ENCODE data around the gene LRRC56. TPM values are rescaled to one million over a fixed set of nuclear protein-coding genes. Genes with fewer than 3 reads are reported as not detected.

The LRRC56 gene
- total and polyA plus RNA-seq, 2 experiments from 2014 or later, result 0.73 to 0.87 TPM

GRCh38 chr11:521177-521688 lies 16.1 kb upstream of the LRRC56 start:
- Mint-ChIP-seq H3K9me3 (peaks cover 48% of the 10 kb centered on the region), H3K36me3 (ENCODE audit: low read depth) (peaks cover 31% of the 10 kb centered on the region), H3K4me1 (no peaks in the 10 kb centered on the region), H3K4me3 (no peak overlapping the region), H3K27me3 (ENCODE audit: insufficient read depth, low read depth, poor library complexity) (peaks cover 11% of the 10 kb centered on the region), H3K27ac (no peak overlapping the region)
- Histone ChIP-seq H2AFZ (no peak overlapping the region), H3K9me2 (ENCODE audit: insufficient read depth) (0 out of 2 replicates have a peak, but pooled peaks cover 3% of the 10 kb centered on the region), H3K4me1 (ENCODE audit: insufficient read depth) (no peaks in the 10 kb centered on the region), H3K27ac (ENCODE audit: low read depth) (no peak overlapping the region), H3F3A (replicated peaks; ENCODE audit: low read depth) (0 out of 2 replicates have a peak, but pooled peaks cover 4% of the 10 kb centered on the region), H3K27me3 (ENCODE audit: insufficient read depth) (no peaks in the 10 kb centered on the region), H3K79me2 (replicated peaks; ENCODE audit: insufficient read depth) (no peaks in the 10 kb centered on the region), H3K4me3 (no peak overlapping the region), H3K36me3 (ENCODE audit: insufficient read depth) (no peaks in the 10 kb centered on the region), H3K4me2 (no peak overlapping the region), H4K20me1 (replicated peaks; ENCODE audit: insufficient read depth) (no peaks in the 10 kb centered on the region)
- DNase-seq (ENCODE audit: low spot score), result no peak
- TF ChIP-seq JUNB (IDR thresholded peaks at IDR 0.05; ENCODE audit: unreplicated experiment), result no peak
- TF ChIP-seq, protein P1, sequence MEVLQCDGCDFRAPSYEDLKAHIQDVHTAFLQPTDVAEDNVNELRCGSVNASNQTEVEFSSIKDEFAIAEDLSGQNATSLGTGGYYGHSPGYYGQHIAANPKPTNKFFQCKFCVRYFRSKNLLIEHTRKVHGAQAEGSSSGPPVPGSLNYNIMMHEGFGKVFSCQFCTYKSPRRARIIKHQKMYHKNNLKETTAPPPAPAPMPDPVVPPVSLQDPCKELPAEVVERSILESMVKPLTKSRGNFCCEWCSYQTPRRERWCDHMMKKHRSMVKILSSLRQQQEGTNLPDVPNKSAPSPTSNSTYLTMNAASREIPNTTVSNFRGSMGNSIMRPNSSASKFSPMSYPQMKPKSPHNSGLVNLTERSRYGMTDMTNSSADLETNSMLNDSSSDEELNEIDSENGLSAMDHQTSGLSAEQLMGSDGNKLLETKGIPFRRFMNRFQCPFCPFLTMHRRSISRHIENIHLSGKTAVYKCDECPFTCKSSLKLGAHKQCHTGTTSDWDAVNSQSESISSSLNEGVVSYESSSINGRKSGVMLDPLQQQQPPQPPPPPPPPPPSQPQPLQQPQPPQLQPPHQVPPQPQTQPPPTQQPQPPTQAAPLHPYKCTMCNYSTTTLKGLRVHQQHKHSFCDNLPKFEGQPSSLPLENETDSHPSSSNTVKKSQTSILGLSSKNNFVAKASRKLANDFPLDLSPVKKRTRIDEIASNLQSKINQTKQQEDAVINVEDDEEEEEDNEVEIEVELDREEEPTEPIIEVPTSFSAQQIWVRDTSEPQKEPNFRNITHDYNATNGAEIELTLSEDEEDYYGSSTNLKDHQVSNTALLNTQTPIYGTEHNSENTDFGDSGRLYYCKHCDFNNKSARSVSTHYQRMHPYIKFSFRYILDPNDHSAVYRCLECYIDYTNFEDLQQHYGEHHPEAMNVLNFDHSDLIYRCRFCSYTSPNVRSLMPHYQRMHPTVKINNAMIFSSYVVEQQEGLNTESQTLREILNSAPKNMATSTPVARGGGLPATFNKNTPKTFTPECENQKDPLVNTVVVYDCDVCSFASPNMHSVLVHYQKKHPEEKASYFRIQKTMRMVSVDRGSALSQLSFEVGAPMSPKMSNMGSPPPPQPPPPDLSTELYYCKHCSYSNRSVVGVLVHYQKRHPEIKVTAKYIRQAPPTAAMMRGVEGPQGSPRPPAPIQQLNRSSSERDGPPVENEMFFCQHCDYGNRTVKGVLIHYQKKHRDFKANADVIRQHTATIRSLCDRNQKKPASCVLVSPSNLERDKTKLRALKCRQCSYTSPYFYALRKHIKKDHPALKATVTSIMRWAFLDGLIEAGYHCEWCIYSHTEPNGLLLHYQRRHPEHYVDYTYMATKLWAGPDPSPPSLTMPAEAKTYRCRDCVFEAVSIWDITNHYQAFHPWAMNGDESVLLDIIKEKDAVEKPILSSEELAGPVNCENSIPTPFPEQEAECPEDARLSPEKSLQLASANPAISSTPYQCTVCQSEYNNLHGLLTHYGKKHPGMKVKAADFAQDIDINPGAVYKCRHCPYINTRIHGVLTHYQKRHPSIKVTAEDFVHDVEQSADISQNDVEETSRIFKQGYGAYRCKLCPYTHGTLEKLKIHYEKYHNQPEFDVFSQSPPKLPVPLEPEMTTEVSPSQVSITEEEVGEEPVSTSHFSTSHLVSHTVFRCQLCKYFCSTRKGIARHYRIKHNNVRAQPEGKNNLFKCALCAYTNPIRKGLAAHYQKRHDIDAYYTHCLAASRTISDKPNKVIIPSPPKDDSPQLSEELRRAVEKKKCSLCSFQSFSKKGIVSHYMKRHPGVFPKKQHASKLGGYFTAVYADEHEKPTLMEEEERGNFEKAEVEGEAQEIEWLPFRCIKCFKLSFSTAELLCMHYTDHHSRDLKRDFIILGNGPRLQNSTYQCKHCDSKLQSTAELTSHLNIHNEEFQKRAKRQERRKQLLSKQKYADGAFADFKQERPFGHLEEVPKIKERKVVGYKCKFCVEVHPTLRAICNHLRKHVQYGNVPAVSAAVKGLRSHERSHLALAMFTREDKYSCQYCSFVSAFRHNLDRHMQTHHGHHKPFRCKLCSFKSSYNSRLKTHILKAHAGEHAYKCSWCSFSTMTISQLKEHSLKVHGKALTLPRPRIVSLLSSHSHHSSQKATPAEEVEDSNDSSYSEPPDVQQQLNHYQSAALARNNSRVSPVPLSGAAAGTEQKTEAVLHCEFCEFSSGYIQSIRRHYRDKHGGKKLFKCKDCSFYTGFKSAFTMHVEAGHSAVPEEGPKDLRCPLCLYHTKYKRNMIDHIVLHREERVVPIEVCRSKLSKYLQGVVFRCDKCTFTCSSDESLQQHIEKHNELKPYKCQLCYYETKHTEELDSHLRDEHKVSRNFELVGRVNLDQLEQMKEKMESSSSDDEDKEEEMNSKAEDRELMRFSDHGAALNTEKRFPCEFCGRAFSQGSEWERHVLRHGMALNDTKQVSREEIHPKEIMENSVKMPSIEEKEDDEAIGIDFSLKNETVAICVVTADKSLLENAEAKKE (CRISPR knock-in tag; IDR thresholded peaks at IDR 0.05), result no peak
- TF ChIP-seq, protein P2, sequence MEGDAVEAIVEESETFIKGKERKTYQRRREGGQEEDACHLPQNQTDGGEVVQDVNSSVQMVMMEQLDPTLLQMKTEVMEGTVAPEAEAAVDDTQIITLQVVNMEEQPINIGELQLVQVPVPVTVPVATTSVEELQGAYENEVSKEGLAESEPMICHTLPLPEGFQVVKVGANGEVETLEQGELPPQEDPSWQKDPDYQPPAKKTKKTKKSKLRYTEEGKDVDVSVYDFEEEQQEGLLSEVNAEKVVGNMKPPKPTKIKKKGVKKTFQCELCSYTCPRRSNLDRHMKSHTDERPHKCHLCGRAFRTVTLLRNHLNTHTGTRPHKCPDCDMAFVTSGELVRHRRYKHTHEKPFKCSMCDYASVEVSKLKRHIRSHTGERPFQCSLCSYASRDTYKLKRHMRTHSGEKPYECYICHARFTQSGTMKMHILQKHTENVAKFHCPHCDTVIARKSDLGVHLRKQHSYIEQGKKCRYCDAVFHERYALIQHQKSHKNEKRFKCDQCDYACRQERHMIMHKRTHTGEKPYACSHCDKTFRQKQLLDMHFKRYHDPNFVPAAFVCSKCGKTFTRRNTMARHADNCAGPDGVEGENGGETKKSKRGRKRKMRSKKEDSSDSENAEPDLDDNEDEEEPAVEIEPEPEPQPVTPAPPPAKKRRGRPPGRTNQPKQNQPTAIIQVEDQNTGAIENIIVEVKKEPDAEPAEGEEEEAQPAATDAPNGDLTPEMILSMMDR (conservative IDR thresholded peaks at IDR 0.05; ENCODE audit: low read depth in 2 of 2), result no peak
- TF ChIP-seq ZNF331 (CRISPR knock-in tag; IDR thresholded peaks at IDR 0.05; ENCODE audit: low read depth), result no peak
- TF ChIP-seq ZNF114 (CRISPR knock-in tag; IDR thresholded peaks at IDR 0.05), result no peak
- TF ChIP-seq, protein P3, sequence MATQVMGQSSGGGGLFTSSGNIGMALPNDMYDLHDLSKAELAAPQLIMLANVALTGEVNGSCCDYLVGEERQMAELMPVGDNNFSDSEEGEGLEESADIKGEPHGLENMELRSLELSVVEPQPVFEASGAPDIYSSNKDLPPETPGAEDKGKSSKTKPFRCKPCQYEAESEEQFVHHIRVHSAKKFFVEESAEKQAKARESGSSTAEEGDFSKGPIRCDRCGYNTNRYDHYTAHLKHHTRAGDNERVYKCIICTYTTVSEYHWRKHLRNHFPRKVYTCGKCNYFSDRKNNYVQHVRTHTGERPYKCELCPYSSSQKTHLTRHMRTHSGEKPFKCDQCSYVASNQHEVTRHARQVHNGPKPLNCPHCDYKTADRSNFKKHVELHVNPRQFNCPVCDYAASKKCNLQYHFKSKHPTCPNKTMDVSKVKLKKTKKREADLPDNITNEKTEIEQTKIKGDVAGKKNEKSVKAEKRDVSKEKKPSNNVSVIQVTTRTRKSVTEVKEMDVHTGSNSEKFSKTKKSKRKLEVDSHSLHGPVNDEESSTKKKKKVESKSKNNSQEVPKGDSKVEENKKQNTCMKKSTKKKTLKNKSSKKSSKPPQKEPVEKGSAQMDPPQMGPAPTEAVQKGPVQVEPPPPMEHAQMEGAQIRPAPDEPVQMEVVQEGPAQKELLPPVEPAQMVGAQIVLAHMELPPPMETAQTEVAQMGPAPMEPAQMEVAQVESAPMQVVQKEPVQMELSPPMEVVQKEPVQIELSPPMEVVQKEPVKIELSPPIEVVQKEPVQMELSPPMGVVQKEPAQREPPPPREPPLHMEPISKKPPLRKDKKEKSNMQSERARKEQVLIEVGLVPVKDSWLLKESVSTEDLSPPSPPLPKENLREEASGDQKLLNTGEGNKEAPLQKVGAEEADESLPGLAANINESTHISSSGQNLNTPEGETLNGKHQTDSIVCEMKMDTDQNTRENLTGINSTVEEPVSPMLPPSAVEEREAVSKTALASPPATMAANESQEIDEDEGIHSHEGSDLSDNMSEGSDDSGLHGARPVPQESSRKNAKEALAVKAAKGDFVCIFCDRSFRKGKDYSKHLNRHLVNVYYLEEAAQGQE (IDR thresholded peaks at IDR 0.05; ENCODE audit: unreplicated experiment), result no peak
- no peak for TF ChIP-seq EZH2phosphoT487 (IDR thresholded peaks at IDR 0.05; ENCODE audit: unreplicated experiment)
- TF ChIP-seq, protein P4, sequence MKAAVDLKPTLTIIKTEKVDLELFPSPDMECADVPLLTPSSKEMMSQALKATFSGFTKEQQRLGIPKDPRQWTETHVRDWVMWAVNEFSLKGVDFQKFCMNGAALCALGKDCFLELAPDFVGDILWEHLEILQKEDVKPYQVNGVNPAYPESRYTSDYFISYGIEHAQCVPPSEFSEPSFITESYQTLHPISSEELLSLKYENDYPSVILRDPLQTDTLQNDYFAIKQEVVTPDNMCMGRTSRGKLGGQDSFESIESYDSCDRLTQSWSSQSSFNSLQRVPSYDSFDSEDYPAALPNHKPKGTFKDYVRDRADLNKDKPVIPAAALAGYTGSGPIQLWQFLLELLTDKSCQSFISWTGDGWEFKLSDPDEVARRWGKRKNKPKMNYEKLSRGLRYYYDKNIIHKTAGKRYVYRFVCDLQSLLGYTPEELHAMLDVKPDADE (IDR thresholded peaks at IDR 0.05), result no peak
- TF ChIP-seq POLR2AphosphoS5 (IDR thresholded peaks at IDR 0.05; ENCODE audit: low read depth), result no peak
- TF ChIP-seq STAT1 (IDR thresholded peaks at IDR 0.05; ENCODE audit: unreplicated experiment), result no peak
- TF ChIP-seq EZH2 (IDR thresholded peaks at IDR 0.05; ENCODE audit: low read depth, unreplicated experiment), result no peak
- TF ChIP-seq CREB1 (CRISPR knock-in tag; IDR thresholded peaks at IDR 0.05; ENCODE audit: low read depth), result no peak
- ATAC-seq, result no peak

Measured in GM23338 (cell line).